ENCODE results near the gene BNIP5.
"Not testable (repeated sequence)": the region's sequence is repeated elsewhere in the genome, so short reads cannot be mapped to it uniquely, and the experiment has no call there.

Gene BNIP5

DNA sequence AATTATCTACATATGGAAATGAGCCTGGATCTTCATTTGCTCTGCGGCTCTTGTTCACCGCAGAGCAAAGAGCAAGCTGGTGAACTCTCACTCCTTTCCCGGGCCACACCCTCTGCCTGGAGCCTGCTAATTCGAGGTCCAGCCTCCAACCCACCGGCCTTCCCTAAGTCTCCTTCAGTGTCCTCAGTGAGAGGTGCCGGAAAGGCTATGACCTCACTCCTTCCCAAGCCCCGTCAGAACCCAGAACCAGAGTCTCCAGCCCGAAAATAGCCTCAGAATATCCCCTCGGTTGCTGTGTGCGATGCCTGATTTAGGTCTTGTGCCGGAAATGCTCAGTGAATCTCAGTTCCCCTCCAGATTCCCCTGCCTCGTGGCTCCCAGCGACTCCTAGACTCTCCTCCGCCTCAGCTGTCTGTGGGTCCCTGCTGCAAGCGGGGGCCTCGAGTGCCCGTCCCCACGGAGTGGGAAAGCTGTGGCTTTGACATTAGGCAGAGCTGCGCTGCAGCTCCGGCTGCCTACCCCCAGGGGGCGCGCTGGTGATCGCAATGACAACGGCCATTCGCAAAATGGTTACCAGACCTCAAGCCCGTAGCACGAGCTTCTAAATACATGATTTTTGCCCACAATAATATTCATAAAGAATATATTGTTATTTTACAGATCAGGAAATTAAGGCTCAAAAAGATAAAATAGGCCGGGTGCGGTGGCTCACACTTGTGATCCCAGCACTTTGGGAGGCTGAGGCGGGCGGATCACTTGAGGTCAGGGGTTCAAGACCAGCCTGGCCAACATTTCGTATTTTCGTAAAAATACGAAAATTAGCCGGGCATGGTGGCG is 4.1 kb upstream of the BNIP5 start:
- DNase-seq = peak; percentile 82

- DNase-seq = no peak
These were observed 3.6 kb upstream of the BNIP5 start for GRCh38 chr6:36340306-36340617.

DNA sequence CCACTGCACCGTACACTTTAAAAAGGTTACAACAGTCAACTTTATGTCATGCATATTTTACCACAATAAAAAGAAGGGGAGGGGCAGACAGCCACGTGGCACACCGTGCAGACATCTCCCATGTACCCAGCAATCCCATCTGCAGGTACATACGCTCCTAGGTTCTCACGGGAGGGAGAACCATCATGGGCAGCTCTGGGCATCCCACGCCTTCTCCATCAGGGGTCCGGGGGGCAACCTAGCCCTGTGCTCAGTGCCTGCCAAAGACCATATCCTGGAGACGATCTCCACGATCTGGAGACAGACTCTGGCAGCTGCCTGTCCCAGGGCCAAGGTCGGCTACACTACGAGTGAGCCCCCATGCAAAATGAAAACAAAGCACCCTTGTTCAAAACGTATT is 2.5 kb upstream of the BNIP5 start:
- no peak for DNase-seq

- not testable (repeated sequence) for DNase-seq
These were observed 1.5 kb upstream of the BNIP5 start for GRCh38 chr6:36338223-36338622.

DNA sequence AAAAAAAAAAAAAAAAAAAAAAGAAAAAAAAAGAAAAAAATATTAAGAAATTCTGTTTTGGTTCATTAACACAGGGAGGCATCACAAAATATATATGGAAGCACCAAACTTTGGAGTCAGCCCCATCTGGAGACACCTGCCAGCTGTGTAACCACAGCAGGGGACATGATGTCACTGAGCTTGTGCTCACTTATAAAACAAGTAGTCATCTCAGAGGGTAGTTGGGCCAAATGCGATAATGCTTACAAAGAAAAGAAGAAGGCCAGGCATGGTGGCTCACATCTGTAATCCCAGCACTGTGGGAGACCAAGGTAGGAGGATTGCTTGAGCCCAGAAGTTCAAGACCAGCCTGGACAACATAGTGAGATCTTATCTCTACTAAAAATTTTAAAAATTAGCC is 1.1 kb upstream of the BNIP5 start:
- no peak for DNase-seq

GRCh38 chr6:36336208-36336710 is 429 bp downstream of the BNIP5 start:
- DNase-seq = no peak

- DNase-seq = no peak
These were observed 1.1 kb downstream of the BNIP5 start for GRCh38 chr6:36335465-36336207.

- DNase-seq = no peak
These were observed 1.7 kb downstream of the BNIP5 start for GRCh38 chr6:36334832-36335459.

GRCh38 chr6:36333931-36334725 is 2.6 kb downstream of the BNIP5 start:
- DNase-seq = no peak

DNA sequence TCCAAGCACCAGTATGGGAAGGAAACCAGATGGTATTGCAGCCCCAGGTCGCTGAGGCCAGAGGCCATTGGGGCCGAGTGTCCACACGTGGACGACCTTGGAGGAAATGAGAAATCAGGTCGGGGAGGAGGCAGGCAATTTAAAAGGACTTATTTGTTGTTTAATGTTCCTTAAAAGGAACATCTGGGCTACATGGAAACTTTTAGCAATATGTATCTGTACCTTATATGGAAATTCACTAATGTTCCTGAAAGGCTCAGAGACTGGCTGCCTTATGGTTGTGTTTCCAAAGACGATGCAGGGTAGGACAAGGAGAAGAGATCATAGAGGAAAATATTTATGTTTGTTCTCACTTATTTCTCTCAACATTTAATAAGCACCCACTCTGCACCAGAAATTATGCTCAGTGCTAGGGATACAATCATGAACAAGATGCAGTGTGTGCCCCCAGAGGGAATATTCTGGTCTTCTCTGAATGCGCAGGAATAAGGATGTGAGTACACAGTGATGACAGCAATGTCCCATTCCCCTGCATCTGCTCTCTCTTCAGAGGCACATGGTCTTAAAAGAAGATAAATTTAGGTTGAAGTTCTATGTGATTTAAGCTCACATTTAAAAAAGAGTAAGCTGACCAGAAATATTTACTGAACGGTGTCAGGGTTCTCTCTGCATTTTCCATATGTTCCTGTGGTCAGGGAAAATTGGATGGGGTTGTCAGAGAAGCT is 3.4 kb downstream of the BNIP5 start:
- DNase-seq = no peak

GRCh38 chr6:36331381-36331780 is 5.3 kb downstream of the BNIP5 start:
- no peak for DNase-seq

- DNase-seq = no peak
These were observed 6.3 kb downstream of the BNIP5 start for GRCh38 chr6:36330366-36330765.

- no peak for DNase-seq
These were observed 6.8 kb downstream of the BNIP5 start for GRCh38 chr6:36329798-36330291.

DNA sequence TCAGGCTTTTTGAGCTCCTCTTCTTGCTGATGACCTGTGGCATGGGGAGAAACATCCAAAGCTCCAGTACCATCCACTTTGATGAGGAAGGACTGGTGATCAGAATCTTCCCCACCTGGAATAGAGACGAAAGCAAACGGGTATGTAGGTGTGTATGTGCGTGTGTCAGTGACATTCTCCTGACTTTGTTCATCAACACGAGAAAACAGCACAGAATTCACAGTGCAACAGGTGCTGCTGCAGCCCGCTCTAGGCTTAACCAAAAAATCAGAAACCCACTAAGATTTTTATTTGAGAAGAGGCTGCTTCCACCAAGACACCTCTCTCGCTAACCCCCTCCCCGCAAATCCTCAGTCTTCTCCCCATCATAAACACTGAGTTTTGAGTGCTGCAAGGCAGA is 8.1 kb downstream of the BNIP5 start:
- DNase-seq = no peak

GRCh38 chr6:36327919-36328236 is 8.8 kb downstream of the BNIP5 start:
- DNase-seq = no peak

DNA sequence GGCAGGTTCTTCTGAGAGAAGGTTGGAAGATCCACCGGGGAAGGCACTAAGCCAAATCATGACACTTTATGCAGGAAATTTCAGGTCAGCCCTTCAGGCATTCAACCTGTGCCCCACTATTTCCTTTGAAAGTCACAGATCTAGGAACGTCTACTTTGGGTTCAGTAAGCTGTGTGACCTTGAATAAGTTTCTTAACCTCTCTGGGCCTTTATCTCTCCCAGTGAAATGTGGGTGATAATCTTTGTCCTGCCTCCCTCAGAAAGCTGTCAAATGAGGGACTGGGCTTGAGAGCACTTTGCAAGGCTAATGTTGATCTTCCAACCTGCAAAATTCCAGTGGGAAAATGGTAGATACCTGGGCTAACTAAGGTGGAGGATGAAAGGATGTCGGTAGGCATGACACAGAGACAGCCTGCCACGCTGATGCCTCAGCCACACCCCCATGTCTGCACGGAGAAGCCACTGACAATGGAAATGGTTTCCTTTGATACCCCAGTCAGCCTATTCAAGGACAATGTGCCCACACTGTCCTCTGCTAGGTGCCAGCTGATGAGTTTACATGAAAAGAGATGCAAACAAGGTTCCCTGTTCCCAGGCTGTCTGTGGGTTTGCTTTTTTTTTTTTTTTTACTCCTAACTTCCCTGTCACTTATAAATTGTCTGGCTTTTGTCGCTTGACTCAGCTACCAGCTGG is 9.3 kb downstream of the BNIP5 start:
- no peak for DNase-seq

DNA sequence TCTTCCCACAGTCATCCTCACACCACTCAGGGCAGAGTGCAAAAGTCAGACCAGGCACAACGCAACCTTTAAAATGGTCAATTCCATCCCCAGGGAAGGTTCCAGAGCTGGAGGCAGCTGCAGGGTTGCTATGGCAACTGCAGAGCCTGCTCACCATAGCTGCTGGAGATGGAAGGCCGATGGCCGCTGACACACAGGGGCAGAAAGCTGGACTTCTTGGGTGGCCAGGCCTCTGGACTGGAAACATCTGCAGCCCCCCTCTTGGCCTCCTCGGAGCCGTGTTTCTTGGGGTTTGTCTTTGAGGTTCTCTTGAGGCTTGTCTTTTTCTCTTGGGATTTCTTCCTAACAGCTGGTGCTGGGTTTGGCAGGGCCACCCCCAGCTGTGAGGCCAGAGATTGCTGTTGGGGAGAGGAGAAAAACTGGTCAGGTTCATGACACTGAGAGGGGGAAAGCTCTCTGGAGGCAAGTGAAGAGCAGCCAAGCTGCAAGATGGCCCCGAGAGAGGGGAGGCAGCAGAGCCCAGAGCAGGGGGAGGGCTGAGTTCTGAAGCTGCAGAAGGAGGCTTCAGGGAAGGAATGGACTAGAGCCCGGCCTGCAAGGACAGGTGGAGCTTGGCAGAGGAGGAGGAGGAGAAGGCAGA is 10.2 kb downstream of the BNIP5 start:
- no peak for DNase-seq

- no peak for DNase-seq
These were observed 12.0 kb downstream of the BNIP5 start for GRCh38 chr6:36324715-36325114.

- DNase-seq = no peak
These were observed 12.5 kb downstream of the BNIP5 start for GRCh38 chr6:36324191-36324590.

DNA sequence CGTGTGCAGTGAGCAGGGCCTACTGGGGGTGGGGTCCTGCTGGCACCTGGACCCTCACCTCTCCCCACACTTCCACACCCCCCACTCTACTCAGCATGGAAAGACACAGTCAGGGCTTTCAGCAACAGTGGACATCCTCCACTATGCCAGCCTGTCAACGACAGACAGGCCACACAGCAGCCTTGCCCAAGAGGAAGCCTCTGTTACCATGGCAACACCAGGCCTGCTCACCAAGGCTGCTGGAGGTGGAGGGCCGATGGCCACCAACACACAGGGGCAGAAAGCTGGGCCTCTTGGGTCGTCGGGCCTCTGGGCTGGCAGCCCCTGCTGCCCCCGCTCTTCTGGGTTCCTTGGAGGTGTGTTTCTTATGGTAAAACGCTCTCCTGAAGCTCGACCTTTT is 13.6 kb downstream of the BNIP5 start:
- DNase-seq = peak; percentile 26

DNA sequence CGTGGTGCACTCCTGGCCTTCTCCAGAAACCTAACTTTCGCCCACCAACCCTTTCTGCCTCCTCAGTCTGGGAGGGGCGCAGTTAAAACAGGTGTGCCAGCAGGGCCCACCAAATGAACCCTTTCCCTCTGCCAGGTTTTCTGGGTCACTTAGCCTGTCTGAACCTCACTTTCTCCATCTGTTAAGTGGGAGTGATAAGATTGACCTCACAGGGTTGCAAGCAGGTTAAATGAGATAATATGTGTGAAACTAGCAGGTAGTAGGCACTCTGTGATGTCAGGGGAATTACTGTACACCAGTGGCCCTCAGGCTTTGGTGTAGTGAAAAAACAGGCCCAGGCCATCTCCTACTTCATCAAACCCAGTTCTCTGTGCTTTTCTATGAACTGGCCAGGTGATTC is 14.1 kb downstream of the BNIP5 start:
- DNase-seq = no peak

All from suppressor macrophage treated with lipopolysaccharide for 4 hours (primary cell).